ENCODE results near the gene JAGN1. TPM values are rescaled to one million over a fixed set of nuclear protein-coding genes. Genes with fewer than 3 reads are reported as not detected.

Gene JAGN1
- total RNA-seq, 4 donors from 2014 or later: 18.9 to 37.5 (median 32.7) TPM

DNA sequence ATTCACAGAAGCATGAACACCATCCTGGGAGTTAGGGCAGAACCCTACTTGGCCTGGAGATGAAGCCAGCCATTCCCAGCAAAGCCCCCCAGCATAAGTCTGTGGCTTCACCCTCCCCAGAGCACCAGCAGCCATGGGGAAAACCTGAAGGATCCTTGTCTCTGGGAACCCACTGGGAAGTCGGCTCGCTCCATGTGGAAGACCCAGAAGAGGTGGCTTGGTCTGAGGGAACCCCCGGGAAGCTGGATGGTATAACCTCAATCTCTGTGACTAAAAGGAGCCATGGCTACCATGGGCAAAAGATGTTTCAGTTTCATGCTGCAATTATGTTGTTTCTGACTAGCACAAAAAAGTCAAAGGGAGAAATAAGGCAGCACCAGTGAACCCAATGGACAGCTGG, 34.8 kb upstream of the JAGN1 start:
- no peaks in the 10 kb centered on the region for H3K36me3 ChIP-seq
- TF ChIP-seq, protein P1, sequence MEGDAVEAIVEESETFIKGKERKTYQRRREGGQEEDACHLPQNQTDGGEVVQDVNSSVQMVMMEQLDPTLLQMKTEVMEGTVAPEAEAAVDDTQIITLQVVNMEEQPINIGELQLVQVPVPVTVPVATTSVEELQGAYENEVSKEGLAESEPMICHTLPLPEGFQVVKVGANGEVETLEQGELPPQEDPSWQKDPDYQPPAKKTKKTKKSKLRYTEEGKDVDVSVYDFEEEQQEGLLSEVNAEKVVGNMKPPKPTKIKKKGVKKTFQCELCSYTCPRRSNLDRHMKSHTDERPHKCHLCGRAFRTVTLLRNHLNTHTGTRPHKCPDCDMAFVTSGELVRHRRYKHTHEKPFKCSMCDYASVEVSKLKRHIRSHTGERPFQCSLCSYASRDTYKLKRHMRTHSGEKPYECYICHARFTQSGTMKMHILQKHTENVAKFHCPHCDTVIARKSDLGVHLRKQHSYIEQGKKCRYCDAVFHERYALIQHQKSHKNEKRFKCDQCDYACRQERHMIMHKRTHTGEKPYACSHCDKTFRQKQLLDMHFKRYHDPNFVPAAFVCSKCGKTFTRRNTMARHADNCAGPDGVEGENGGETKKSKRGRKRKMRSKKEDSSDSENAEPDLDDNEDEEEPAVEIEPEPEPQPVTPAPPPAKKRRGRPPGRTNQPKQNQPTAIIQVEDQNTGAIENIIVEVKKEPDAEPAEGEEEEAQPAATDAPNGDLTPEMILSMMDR (IDR thresholded peaks at IDR 0.05): no peak
- no peak for TF ChIP-seq POLR2A (IDR thresholded peaks at IDR 0.05)
- no peaks in the 10 kb centered on the region for H3K27me3 ChIP-seq
- no peak for DNase-seq
- no peak overlapping the region for H3K4me3 ChIP-seq (replicated peaks in 1 of 3)
- H3K27ac ChIP-seq: no peak overlapping the region
- intact Hi-C loops (cut with DNase I): no loop called here
- WGBS, 2 donors: 100% methylated on average over 3 of the region's 3 CpGs
- no peaks in the 10 kb centered on the region for H3K9me3 ChIP-seq
- peaks cover 3 to 17% of the 10 kb centered on the region in 2 donors for H3K4me1 ChIP-seq

DNA sequence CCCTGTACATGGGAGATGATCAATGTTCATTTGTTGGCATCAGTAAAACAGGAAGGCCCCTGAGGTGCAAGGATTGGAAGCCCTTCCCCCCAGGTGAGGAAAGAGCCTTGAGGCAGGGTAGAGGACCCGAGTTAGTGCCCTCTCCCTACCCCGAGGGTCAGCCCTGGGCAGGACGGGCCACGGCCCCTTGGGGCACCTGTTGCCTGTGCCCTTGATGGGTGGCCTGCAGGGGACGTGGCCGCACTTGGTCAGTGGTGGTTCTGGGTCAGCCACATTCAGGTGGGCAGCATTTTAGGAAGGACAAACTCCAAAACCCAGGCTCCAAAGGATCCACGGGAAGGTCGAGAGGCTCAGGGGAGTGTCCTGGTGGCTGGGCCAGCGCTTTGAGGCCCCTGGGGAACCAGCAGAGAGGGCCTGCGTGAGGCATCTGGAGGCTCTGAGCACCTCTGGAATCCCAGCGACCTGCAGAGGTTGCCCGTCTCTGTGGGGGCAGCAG, 30.8 kb upstream of the JAGN1 start:
- DNase-seq: no peak
- Histone ChIP-seq H3K27me3 (no peaks in the 10 kb centered on the region), H3K27ac (no peak overlapping the region), H3K9me3 (no peaks in the 10 kb centered on the region), H3K36me3 (no peaks in the 10 kb centered on the region), H3K4me1 (peaks cover 5 to 13% of the 10 kb centered on the region in 2 donors), H3K4me3 (replicated peaks in 1 of 3) (no peak overlapping the region)
- intact Hi-C loops (cut with DNase I): no loop called here
- TF ChIP-seq, protein P1 (IDR thresholded peaks at IDR 0.05): no peak
- no peak for TF ChIP-seq POLR2A (IDR thresholded peaks at IDR 0.05)
- 85 to 87% methylated on average over 8 to 9 of the region's 12 CpGs for WGBS, 2 donors

DNA sequence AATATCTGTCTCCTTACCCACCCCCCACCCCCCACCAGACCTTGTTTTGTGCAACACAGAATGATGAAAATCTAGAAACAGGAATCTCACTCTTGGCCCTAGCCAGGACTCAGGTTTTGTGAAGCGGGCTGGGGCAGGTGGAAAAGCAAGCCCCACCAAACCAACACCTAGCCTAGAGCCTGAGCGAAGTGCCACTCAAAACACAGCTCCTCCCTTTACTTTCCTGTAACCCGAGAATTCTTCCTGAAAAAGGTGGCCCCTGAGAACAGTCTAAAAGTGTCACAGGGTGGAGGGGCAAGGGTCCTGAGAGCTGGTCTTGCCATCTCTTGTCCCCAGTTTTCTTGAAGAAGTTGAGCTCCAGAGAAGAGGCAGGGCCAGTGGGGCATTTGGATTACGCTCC, 29.2 kb upstream of the JAGN1 start:
- no peaks in the 10 kb centered on the region for H3K36me3 ChIP-seq
- no peak overlapping the region for H3K4me3 ChIP-seq (replicated peaks in 1 of 3)
- intact Hi-C loops (cut with DNase I): no loop called here
- no peaks in the 10 kb centered on the region for H3K9me3 ChIP-seq
- H3K27ac ChIP-seq: no peak overlapping the region
- no peak for DNase-seq
- no peaks in the 10 kb centered on the region for H3K27me3 ChIP-seq
- TF ChIP-seq, protein P1 (IDR thresholded peaks at IDR 0.05): no peak
- no peak for TF ChIP-seq POLR2A (IDR thresholded peaks at IDR 0.05)
- WGBS, 2 donors: 95 to 97% methylated on average over 3 to 4 of the region's 4 CpGs
- peaks cover 10 to 18% of the 10 kb centered on the region in 2 donors for H3K4me1 ChIP-seq

DNA sequence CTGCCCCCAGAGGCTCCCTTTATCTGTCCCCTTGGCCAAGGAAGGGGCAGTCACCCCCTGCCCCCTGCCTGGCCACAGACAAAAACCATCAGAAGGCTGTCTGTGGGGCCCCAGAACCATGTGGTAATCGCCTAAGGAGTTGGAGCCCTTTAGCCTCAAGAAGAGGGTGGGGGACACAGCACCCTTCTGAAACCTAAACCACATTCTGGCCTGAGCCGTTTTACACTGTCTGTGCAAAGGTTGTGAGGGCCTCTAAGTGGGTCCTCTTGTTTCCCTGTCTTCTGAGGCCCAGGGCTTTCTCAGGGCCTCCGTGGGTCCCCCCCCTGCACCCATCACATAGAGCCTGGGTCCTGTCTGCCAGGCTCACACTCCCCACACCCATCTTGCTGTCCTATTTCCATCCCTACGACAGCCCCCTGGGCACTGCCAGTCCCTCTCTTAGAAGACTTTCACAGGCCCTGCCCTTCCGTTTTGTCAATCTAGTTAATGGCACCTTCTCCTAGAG, 28.7 kb upstream of the JAGN1 start:
- DNase-seq: no peak
- TF ChIP-seq POLR2A (IDR thresholded peaks at IDR 0.05): no peak
- TF ChIP-seq, protein P1 (IDR thresholded peaks at IDR 0.05): no peak
- Histone ChIP-seq H3K4me1 (peaks cover 10 to 18% of the 10 kb centered on the region in 2 donors), H3K27ac (no peak overlapping the region), H3K9me3 (no peaks in the 10 kb centered on the region), H3K27me3 (no peaks in the 10 kb centered on the region), H3K4me3 (replicated peaks in 1 of 3) (no peak overlapping the region), H3K36me3 (no peaks in the 10 kb centered on the region)
- WGBS, 2 donors: 90 to 94% methylated on average over 3 to 5 of the region's 5 CpGs
- intact Hi-C loops (cut with DNase I): no loop called here

DNA sequence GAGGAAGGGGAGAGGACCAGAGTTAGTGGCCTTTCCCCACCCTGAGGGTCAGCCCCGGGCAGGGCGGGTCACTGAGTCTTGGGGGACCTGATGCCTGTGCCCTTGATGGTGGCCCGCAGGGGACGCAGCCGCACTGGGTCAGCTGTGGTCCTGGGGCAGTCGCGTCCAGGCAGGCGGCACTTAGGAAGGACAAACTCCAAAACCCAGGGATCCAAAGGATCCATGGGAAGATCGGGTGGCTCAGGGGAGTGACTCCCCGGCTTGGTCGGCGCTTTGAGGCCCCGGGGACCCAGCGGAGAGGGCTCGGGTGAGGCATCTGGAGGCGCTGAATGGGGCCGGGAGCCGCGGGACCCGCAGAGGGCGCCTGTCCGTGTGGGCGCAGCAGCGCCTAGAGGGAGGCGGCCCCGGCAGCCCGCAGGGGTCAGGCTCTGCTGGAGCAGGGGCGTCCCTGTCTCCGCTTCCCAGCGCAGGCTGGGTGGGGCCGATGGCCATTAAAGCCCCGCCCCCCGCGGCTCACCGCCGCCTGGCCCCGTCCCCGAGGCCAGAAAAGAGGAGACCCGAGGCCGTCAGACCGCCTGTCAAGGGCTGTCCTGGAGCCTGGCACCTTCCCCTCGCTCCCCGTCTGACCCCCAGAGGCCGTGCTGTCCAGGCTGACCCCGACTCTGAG, 27.9 kb upstream of the JAGN1 start:
- H3K27ac ChIP-seq: peak overlapping the region in 1 of 3 donors; percentile 28
- peaks cover 10 to 18% of the 10 kb centered on the region in 2 donors for H3K4me1 ChIP-seq
- no peak for TF ChIP-seq POLR2A (IDR thresholded peaks at IDR 0.05)
- TF ChIP-seq, protein P1 (IDR thresholded peaks at IDR 0.05): peak in 1 of 6 experiments; percentile 20
- no peaks in the 10 kb centered on the region for H3K9me3 ChIP-seq
- H3K27me3 ChIP-seq: no peaks in the 10 kb centered on the region
- intact Hi-C loops (cut with DNase I): no loop called here
- WGBS, 2 donors: 27 to 63% methylated on average over 3 to 15 of the region's 45 CpGs
- H3K36me3 ChIP-seq: no peaks in the 10 kb centered on the region
- H3K4me3 ChIP-seq (replicated peaks in 1 of 3): peak overlapping the region in 1 of 3 donors; percentile 16
- DNase-seq: peak; percentile 35 to 37

Measured in thyroid gland (tissue), 4 donors.